Measurements from ENCODE around the gene LINC00632.
"Not testable (repeated sequence)": the region's sequence is repeated elsewhere in the genome, so short reads cannot be mapped to it uniquely, and the experiment has no call there.

LINC00632 gene

DNA sequence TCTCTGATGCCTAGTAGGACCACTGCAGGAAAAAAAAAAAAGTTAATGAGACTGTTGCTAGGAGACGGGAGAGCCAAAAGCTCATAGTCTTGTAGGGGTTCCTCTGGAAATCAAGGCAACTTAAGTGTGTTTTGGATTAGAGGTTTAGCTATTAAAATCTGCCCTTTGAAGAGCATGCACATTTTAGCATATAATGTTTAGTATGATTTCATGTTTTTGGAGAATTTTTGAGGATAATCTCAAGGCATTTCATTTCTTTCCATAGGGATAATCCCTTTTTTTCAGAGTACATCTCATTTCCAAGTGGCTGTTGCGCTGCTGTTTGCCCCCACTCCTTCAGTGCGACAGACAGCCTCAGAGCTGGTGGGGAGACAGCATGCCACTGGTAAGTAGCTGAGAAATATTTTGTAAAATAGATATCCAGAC, at the start of gene LINC00632:
Gene LINC00632 (plus strand): TSS at position 339 of the 426 bp plus-strand sequence.
- DNase-seq: no peak

DNA sequence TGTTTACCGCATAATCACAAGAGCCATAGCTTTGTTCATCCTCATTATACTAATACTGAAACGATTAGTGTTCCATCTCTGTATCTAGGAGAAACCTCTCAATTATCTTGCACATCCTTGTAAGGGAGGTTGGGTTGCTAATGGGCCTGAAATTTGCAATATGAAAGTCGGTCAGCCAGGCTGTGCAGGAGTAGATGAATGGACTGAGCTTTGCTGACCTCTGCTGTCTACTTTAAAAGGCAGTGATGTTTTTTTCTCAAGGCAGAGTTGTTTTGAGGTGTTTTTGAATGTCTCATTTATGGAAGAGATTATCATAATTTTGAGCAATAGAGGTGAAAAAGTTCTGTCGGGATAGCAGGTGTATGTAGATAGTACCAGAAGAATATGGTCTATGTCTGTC, 47.9 kb upstream of the LINC00632 start:
- no peak for DNase-seq

DNA sequence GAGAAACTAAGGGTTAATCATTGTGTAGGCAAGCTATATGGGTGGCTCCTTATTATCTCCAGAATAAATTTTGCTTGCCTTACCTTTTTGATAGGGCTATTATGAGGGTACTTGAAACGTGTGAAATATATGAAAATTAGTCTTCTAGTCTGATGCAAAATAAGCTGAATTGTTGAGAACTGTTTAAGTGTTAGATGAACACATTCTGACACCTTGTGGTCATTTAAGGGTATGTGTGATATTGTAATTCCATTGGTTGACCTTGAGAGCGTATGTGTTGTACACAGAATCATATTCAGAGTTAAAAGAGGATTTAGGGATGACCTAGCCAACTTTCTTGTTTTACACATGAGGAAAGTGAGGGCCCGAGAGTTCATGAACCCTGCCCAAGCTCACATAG, 44.6 kb upstream of the LINC00632 start:
- DNase-seq: no peak

DNA sequence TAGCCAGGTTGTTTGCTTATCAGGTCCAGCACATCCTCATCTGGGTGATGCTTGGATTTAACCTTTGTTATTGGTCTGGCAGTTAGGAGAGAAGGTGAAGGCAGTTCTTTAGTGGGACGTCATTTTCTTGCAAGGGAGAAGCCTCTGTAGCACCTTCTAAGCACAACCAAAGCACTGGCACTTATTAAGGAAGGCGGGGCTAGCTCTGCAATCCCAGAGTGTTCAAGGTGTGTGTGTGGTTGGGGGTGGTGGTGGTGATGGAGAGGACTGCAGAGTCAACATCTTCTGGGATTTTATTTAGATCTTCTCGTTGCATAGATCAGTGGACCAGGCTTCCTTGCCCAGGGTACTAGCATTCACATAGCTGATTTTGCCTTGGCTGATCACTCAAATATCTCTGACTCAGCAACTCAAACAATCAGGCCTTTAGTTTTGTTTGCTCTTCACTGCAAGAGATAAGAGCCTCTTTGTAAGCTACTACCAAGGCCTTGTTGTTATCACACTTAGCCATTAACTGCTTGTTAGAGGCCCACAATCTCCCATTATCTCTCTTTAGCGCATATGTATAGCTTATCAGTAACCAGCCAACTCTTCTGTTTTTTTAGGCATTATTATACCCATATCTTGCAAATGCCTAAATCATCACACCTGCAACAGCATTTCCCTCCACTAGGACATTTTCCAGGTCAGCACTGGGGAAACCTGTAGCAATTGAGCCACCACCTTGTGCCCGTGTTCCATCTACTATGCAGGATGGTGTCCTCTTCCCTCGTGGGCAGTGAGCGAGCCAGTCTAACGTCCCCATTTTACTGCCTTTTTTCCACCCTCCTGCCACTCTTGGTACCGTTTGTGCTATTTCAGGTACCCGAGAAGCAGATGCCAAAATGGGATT, 36.5 kb upstream of the LINC00632 start:
- no peak for DNase-seq

DNA sequence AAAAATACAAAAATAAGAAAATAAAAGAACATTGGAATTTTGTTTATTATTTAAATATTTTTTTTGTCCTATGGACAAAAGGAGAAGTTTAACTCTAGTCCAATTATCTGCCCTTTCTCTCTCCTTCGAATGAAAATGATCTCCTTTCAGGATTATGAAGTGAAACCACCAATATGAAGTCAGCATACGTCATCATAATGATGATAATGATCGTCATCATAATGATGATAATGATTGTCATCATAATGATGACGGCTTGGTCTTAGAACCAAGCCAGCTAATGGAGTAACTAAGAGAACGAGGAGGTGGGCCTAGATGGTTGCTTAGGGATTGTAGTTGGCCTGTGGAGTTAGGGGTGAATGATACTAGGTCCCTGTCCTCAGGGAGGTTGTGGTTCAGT, 21.9 kb upstream of the LINC00632 start:
- DNase-seq: no peak

DNA sequence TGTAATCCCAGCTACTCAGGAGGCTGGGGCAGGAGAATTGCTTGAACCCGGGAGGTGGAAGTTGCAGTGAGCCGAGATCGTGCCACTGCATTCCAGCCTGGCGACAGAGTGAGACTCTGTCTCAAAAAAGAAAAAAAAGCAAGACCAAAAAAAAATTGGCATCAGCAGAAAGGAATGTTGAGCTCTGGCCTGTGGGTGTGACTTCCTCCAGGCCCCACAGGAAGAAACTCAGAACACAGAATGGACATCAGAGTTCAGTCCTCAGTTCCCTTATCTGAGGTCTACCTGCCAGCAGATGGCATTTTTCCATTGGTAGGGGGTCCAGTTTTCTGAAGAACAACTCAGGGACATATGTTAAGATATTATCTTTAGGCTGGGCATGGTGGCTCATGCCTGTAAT, 18.0 kb upstream of the LINC00632 start:
- not testable (repeated sequence) for DNase-seq

DNA sequence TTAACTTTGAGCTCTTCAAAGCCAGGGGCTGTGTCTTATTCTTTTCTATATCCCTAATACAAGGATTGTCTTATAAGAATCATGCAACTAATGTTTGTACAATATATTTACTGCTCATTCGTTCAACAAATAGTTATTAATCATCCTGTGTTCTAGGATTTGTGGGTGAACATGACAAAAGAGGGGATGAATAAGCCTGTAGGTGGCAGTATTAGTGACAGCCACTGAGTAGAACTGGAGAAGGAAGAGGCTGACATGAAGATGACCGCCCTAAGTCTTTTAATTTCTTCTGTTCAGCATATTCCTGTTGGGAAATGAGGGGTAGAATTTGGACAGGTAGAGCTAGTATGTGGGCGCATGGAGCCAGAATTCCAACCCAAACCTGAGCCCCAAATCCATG, 11.9 kb upstream of the LINC00632 start:
- no peak for DNase-seq

DNA sequence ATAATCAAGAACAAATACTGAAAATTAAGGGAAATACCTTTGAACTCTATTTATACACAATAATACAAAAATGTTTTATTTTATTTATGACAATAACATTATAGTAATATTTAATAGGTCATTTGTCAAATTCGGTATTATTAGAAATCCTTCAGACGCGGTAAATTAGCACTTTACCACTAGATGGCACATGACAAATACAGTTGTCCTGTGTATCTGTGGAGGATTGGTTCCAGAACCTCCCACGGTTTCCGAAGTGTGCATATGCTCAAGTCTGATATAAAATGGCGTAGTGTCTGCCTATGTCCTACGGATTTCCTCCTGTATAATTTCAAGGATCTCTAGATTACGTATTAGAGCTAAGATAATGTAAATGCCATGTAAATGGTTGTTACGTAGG, 8.1 kb upstream of the LINC00632 start:
- no peak for DNase-seq

DNA sequence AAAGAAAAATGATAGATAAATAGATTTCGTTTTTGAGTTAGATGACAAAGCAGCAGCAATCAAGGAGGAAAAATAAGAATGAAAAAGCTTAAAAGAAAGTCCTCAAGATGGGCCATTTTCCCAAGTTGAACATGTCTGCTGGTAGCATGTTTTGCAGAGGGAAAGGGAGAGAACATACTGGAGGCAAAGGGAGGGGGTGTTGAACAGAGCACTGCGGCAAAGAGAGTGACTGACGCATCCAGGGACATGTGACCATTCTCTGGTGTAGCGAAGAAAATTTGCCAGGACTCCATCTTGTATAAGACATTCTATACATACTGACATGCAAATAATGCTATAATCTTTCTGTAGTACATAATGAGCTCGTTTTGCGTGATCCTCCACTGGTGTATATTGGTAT, 1.2 kb downstream of the LINC00632 start:
- DNase-seq: no peak

DNA sequence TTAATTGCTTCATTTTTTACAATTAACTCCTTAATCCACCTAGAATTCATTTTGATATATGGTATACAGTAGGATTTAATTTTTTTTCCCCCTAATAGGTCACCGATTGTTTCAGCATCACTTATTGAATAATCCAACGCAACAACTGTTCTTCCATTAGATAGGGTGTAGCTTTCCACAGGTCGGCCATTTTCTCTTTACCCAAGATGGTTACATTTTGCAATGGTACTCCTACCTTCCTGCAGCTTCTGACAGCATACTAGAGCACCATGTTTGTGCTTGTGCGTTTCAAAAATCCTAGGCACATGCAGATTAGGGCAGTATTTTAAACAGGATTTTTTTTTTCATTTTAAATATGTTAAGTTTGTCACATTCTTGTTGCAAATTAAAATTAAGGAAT, 2.3 kb downstream of the LINC00632 start:
- no peak for DNase-seq

DNA sequence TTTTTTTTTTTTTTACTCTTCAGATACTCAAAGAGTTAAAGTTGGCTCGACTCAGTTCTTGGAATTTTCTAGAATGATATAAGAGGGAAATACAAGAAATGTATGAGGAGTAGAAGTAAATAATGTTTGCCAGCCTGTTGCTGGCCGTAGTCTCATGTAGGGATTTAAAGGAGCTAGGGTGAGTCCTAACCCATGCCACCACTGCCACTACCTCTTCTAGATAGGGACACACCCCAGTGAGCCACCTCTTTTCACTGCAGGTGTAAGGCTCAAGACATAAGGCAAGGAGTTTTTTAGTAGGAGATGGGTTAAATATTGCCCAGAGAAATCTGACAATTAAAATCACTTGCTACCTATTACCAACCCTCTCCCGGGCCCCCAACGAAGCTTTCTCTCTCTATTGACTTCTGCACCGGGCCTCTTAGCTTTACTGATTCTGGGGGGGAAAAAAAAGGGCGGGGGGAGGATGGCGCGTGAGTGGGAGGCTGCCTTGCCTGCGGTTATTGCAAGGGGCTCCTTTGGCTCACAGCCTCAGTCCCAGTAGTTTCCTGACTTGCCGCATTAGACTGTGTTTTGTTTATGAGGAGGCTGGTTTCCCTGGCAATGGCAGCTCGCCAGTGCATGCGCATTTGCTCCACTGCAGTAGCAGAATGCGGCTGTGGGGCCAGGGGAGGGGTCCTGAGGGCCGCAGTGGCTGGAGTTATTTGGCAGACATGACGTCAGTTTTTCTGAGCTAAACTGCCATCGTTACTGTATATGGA, 3.0 kb downstream of the LINC00632 start:
- no peak for DNase-seq

DNA sequence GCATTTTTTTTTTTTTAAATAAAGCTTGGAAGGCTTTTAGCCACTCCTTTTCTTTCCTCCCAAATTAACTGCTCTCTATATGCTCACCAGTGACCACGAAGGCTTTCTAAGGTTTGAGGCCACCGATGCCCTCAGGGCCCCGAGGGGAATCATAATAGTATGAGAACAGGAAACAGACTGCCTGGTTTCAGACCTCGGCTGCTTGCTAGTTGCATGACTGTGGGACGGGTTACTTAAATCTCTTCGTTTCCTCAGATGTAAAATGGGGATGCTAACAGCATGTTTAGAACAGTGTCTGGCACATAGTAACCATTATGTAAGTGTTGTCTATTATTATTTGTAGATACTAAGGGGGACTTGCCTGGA, 3.6 kb downstream of the LINC00632 start:
- no peak for DNase-seq

DNA sequence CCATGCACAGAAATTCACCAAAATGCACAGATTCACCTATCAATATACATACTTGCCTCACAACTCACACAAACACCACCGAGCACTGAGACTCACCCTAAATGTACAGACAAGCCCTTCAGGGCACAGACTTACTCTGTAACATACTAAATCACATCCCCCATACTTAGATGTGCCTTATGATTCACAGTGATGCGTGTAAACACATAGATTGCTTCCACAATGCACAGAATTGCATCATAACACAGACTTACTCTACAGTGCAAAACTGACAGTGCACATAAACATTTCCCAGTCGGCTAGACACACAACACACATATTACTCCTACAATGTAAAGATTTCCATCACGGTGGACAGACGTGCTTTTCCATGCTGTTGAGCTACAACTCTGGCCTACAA, 6.2 kb downstream of the LINC00632 start:
- DNase-seq: no peak

DNA sequence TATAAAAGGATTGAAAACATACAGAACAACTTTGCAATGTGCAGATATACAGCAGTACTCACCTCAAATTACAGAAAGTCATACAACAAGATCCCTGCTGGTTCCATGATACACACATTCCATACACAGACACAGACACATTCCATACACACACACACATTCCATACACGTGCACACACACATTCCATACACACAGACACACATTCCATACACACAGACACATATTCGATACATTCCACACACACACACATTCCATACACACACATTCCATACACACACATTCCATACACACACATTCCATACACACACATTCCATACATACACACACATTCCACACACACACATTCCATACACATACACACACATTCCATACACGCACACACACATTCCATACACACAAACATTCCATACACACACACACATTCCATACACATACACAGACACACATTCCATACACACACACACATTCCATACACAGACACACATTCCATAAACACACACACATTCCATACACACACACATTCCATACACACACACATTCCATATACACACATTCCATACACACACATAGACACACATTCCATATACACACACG, 13.7 kb downstream of the LINC00632 start:
- no peak for DNase-seq

DNA sequence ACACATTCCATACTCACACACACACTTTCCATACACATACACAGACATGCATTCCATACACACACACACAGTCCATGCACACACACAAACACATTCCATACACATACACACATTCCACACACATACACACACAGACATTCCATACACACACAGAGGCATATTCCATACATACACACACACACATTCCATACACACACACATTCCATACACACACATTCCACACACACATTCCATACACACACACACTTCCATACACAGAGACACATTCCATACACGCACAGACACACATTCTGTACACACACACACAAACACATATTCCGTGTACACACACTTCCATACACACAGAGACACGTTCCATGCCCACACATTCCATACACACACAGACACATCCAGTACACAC, 14.8 kb downstream of the LINC00632 start:
- no peak for DNase-seq

DNA sequence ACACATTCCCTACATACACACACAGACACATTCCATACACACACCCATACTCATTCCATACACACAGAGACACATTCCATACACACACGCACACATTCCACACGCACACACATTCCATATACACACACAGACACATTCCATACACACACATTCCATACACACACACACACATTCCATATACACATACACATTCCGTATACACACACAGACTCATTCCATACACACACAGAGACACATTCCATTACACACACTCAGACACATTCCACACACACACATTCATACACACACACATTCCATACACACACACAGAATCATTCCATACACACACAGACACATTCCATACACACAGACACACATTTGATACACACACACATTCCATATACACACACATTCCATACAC, 15.2 kb downstream of the LINC00632 start:
- no peak for DNase-seq

DNA sequence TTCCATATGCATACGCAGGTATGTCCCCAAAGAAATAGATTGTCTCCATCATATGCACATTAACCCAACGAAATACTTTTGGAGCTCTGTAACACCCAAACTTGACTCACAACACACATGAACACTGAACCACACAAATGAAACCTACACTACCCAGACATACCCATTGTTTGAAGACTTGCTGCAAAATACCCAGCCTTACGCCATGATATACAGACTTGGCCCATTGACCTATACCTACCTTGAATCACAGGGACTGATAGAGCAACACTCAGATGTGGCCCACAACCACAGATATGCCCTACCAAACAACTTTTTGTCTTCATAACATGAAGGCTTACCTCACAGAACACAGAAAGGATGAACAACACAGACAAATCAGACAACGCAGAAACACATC, 15.9 kb downstream of the LINC00632 start:
- DNase-seq: no peak

DNA sequence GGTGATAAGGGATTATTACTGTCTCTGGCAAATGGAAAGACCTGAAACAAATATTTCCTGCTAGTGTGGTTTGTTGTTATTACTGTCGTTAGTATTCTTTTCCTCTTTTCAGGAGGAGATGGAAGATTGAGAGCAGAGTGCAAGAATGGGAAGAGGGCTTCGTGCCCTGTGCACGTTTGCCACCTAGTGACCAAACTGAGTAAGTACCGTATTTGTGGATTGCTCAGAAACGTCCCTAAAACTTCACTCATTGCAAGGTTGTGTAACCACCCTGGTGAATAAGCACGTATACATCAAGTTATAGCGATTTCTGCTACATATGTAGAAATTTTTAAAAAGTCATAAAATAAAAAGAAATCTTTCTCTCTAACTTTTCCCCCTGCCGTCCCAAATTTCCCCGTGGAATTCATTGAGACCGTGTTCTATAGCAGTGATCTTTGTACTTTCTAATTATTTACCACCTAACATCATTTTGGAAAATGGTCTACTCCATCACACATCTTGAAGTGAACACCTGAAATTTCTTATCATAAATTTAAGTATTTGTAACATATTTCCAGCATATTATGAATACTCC, 24.3 kb downstream of the LINC00632 start:
- no peak for DNase-seq

DNA sequence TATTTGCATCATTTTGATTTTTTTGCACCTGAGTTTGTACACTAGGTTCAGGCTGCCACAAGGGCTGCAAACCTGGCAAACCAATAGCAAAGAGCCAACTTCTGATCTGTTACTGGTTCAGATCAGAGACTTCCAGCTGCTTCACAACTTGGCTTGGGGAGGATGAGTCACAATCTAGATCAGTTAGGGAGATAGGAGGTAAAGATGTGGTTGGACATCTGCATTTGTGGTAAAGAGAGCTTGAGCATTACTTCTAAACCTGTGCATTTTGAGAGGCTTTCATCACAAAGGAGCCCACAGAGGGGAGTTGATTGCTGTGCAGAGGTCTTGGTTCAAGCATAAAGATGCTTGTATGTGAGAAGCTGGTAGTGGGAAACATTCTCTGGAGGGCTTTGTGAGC, 34.5 kb downstream of the LINC00632 start:
- no peak for DNase-seq

DNA sequence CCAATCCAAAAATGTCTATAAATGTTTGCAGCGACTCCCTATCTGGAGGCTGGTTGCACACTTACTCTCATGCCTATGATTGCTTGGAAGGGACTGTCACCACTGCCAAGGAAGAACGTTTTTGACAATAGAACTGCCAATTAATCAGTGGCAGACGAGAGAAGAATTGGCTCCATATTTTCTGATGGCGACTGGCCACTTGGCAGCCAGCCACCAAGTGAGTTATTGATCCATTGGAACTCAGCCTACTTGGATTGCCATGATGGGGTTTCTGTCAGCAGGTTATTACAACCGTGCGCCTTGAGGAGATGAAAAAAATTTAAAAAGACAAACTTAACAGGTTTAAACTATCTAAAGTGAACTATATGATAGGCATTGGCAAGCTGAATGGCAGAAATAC, 47.4 kb downstream of the LINC00632 start:
- DNase-seq: no peak

DNA sequence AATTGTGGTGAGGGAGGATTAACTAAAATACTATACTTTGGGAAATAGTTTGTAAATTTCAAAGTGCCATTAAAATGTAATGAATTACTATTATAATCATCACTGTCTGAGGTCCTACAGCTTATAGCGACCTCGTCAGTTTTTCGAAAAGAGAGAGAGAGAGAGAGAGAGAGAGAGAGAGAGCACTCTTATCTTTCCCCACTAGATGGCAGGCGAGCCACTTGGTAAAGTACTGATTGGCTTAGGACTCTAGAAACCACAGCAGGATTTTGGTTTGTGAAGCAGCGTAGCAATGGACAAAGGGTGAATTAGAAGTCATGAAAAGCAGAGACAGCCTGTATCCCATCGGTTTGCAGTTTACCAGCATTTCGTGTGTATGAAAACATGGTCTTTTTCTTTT, 52.5 kb downstream of the LINC00632 start:
- DNase-seq: no peak

DNA sequence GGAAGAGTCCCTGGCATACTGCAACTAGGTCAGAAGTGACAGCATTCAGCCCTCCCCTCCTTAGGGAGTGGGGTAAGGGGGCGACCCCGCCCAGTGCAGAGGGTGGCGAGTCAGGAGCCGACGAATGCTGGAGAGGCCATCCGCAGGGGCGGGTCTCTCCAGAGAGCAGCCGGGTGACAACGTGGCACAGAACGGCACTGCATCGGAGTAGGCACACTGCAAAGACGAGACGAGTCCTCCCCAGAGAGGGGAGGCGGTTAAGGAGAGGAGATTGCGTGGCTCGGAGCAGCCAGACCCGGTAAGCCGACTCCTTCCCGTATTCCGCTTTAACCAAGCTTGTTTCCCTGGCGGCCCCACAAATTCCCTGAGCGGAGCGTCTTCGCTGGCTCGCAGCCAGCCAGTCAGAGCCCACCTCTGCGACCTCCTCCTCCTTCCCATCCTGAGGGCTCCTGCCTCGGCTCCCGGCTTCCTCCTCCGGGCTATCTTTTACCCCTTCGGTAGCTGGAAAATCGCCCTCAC, 54.9 kb downstream of the LINC00632 start:
- no peak for DNase-seq

DNA sequence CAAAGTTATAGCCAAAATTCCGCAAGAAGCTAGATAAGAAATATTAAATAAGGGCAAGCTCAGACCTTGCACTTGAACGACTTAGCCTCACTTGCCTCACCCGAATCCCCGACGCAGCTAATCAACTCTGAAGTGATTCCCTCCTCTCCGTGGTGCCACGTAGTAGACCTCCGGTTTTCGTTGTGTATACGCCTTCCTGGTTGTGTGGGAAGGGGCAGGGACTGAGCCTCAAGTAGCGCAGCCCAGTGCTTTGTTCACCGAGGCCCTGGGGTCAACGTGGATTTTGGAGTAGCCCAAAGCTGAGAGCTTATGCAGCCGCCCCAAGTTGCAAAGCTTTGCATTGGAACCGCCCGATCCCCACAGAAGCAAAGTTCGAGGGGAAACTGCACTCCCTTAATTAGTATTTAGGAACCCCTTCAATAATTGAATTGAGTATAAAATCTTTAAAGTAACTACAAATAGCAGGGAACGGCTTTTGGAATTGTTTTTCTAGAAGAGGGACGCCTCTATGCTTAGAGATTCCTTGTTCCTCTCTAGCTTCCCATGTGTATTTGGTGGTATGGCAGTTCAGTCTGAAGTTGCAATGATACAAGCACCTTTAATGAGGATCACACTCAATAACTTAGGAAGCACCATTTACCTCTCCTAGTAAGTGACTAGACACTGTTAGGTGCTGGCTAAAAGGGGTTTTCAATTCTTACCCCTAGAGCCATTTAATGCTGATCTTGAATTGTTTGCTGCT, 55.7 kb downstream of the LINC00632 start:
- no peak for DNase-seq
